ENCODE results near the gene MILR1.

Gene MILR1

GRCh38 chr17:64503341-64503740, 54.4 kb downstream of the MILR1 start:
- DNase-seq (ENCODE audit: low read depth): no peak

DNA sequence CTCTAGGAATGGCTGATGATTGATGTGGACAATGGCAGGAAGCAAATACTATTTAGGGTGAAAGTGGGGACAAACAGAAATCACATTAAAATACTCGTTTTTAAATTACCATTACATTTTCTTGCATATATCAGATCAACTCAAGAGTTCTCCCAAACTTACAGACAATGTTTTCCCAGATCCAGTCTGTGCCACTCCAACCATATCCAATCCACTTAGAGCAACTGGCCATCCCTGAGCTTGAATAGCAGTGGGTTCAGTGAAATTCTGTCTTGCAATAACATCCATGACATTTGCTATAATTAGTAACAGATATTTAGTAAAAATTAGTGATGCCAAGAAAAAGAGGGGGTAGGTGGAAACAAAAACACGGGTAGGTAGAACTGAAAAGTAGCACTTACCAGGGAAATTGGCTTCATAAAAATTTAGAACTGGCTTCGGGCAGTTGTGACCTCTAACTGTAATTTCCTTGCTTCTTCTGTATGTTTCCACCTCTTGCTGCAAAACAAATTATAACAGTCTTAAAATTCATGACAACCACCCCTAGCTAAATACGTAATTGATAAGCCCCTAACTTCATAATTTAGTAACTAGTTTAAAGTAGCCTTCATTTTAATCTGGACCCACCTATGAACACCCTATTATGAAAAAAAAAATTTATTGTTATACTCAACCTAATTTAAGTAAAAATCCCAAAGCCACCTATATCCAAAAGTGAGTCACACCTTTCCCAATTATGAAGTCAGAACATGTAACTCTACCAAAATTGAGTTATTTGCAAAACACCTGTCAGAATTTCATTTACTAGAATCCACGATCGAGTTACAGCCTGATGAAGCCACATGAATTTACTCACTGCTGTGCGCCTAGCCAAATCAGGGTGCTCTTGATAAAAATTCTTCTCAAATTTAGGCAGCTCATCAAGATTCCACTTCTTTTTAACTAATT, 55.2 kb downstream of the MILR1 start:
- no peak for DNase-seq (ENCODE audit: low read depth)

DNA sequence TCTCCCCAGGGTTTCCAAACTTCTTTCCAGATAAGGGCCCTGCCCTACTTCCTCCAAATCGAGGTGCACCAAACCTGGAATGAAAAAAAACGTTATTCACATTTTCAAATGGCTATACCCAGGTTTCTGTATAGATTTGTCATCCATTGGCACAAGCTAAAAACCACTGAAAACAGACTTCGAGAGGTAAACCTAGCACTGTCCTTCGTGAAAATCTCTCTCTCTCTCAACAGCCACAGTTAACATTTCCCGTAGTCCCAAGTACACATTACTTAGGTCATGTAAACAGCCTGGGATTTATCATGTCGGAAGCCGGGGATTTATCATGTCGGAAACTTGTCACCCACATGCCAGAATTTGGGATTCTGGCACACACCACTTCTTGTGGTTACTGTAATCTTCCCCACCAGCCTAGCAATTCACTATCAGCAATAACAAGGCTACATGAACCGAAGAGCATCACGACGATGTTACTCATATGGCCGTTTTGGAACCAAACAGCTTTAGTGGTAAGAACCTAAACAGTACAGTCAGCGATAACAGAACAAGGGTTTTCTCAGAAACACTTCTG, 55.9 kb downstream of the MILR1 start:
- DNase-seq (ENCODE audit: low read depth): peak; percentile 64

- DNase-seq (ENCODE audit: low read depth): peak; percentile 92
These were observed 56.7 kb downstream of the MILR1 start for GRCh38 chr17:64505340-64506200.

DNA sequence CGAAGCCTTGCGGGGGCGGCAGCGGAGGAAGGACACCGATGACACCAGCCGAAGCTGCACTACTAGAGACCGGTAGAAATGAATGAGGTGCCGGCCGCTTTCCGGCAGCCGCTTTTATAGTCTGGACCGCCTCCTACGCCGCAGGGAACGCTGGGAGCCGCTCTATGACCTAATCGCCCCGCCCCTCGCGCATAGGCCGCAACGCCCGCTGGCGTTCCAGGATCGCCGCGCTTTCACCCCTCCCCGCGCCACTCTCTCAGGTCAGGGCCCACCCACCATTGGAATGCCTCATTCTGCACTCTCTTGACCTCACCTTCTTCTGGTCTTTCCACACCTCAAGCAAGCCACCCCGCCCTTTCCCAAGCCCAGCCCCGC, 57.3 kb downstream of the MILR1 start, which contains the start of gene DDX5:
Gene DDX5, minus strand, starts transcription at position 89 of the 375 bp plus-strand sequence. CDS start 170 bp downstream, outside the sequence.
- DNase-seq (ENCODE audit: low read depth): peak; percentile 95

DNA sequence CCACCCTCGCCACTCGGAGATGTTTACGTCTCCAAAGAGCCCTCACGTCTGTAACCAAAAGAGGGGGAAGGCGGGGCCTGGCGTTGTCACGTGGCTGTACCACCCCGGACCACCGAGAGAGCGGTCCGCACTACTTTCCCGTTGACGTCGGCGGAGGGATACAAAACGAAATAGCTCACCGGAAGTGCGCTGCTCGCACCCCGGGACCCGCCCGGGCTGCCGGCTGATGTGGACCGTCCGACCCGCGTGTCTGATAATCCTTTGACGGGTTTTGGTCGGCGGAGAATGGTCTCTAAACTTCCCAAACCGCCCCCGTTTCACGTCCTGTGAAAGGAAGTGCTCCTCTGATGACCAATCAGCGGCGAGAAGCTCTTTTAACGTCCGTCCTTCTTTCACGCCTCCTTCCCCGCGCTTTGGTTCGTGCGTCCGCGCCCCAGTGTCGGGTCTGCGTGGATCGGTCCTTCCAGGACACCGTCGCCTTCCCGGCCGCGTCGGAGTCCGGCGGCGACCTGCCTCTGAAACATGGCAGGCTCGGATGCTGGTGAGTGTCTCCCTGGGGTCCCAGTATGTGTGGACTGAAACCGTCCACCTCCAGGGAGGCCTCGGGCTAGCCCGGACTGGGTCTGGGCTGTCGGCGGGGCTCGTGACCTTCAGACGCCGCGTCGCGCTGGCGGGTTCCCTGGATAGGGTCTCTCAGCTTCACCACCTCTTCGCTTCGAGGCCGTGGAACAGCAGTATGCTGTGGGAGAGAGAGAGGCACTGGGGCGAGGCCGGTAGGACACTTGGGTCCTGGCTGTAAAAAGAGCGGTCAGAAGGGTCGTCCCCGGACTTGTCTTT, 57.9 kb downstream of the MILR1 start, which contains the start of gene CEP95:
Gene CEP95, plus strand, starts transcription at position 402 of the 837 bp plus-strand sequence. Its CDS starts 121 bp downstream, at position 523.
- DNase-seq (ENCODE audit: low read depth): peak; percentile 98

DNA sequence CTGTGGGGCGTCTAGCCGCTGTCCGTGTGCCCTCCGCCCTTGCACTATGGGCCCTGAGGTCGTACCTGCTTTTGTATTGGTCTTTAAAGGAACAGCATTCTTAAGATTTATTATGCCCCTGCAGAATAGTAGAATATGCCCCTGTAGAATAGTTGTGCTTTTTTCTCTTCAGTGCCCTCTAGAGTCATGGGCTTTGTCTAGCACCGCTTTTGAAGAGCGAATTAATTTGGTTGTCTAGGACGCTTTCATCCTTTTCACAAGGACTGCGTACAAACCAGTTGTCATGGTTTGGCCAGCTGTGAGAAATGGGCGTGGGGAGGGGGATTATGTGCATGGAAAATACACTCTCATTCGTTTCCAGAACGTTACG, 58.5 kb downstream of the MILR1 start:
- DNase-seq (ENCODE audit: low read depth): peak; percentile 75

- DNase-seq (ENCODE audit: low read depth): no peak
These were observed 59.8 kb downstream of the MILR1 start for GRCh38 chr17:64508683-64509082.

- DNase-seq (ENCODE audit: low read depth): no peak
These were observed 60.3 kb downstream of the MILR1 start for GRCh38 chr17:64509179-64509578.

DNA sequence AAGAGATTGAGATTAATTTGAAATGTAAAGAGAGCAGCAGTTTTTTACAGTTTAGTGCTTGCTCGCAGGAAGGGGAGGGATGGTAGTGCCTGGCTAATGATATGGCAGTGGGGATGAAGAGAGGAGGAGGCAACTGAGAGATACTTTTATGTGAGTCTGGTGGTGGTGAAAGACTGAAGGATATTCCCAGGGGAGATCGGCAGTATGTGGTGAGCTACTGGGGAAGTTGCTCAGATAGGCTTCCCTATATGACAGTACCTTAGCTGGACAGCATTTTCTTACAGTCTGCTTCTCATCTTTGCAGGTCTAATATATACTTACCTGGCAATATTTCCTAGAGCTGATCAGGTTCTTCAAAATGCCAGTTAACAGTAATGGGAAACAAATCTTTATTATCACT, 66.5 kb downstream of the MILR1 start:
- DNase-seq (ENCODE audit: low read depth): no peak

DNA sequence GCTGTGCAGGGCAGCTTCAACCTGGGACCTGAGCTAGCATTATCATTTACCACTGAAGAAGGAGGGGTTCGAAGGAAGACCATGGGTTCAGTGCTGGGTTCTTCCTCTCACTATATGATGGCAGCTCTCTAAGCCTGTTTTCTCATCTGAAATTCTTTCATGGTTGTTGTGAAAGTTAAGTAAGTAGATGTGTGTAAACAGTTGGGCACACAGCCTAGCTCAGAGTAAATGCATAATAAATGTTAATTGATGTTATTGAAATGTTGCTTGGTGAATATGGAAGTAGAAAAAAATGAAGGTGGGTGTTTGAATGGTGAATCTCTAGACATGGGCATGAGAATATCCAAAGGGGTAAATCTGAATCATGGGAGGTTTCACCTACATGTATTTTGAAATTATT, 66.9 kb downstream of the MILR1 start:
- DNase-seq (ENCODE audit: low read depth): no peak
